NCI-H748 treated with DMSO at 0.1 percent for 48 hours (cell line): Measurements from ENCODE around the gene TAC3.
"Not testable (repeated sequence)": the region's sequence is repeated elsewhere in the genome, so short reads cannot be mapped to it uniquely, and the experiment has no call there.

ENCODE experiments used
- DNase-seq: peaks from one replicate; lab custom pipeline; 2025; lab: John Stamatoyannopoulos, UW

The TAC3 gene

GRCh38 chr12:57033431-57033830, 17.1 kb upstream of the TAC3 start:
- no peak for DNase-seq

- no peak for DNase-seq
These were observed 15.5 kb upstream of the TAC3 start for GRCh38 chr12:57031789-57032188.

- peak; percentile 34 for DNase-seq
These were observed 14.9 kb upstream of the TAC3 start for GRCh38 chr12:57031138-57031725.

- DNase-seq, result no peak
These were observed 13.1 kb upstream of the TAC3 start for GRCh38 chr12:57029457-57029856.

GRCh38 chr12:57027805-57028153, 11.4 kb upstream of the TAC3 start:
- DNase-seq, result no peak

GRCh38 chr12:57027011-57027804, 10.9 kb upstream of the TAC3 start:
- DNase-seq, result no peak

- no peak for DNase-seq
These were observed 8.9 kb upstream of the TAC3 start for GRCh38 chr12:57025196-57025595.

- DNase-seq, result not testable (repeated sequence)
These were observed 6.0 kb upstream of the TAC3 start for GRCh38 chr12:57022324-57022723.

GRCh38 chr12:57019983-57020719, 3.8 kb upstream of the TAC3 start:
- no peak for DNase-seq

GRCh38 chr12:57018906-57019305, 2.6 kb upstream of the TAC3 start:
- DNase-seq, result no peak

- DNase-seq, result not testable (repeated sequence)
These were observed 2.0 kb upstream of the TAC3 start for GRCh38 chr12:57018353-57018752.

GRCh38 chr12:57012600-57013465, 3.5 kb downstream of the TAC3 start:
- DNase-seq, result no peak

- no peak for DNase-seq
These were observed 4.6 kb downstream of the TAC3 start for GRCh38 chr12:57011438-57012424.

GRCh38 chr12:57010627-57011247, 5.6 kb downstream of the TAC3 start:
- no peak for DNase-seq

- DNase-seq, result no peak
These were observed 6.2 kb downstream of the TAC3 start for GRCh38 chr12:57009949-57010626.

GRCh38 chr12:57008178-57008577, 8.2 kb downstream of the TAC3 start:
- peak; percentile 66 for DNase-seq

GRCh38 chr12:57006809-57007475, 9.4 kb downstream of the TAC3 start:
- DNase-seq, result no peak

- peak; percentile 30 for DNase-seq
These were observed 10.1 kb downstream of the TAC3 start, which contains the start of gene ZBTB39 for GRCh38 chr12:57005980-57006808. ZBTB39 (minus strand) TSS chr12:57006546; CDS start chr12:57004917, 1,629 bp downstream.
